HUES64 (cell line): ENCODE results near the gene CATSPER3.
"Not testable (repeated sequence)": the region's sequence is repeated elsewhere in the genome, so short reads cannot be mapped to it uniquely, and the experiment has no call there.

ENCODE experiments used
- H3K27ac ChIP-seq: 2 replicates; pipeline ENCODE4 v1.7.0; 2013; ENCODE audit warnings: low read depth, low read length, inconsistent platforms
- H3K27me3 ChIP-seq: 2 replicates; pipeline ENCODE4 v1.6.1; 2013; ENCODE audit warnings: mild to moderate bottlenecking, low read length; ENCODE audit not compliant: insufficient read depth
- H3K36me3 ChIP-seq: 2 replicates; pipeline ENCODE4 v1.6.1; 2013; ENCODE audit warnings: mild to moderate bottlenecking, low read length; ENCODE audit not compliant: insufficient read depth
- H3K4me1 ChIP-seq: 2 replicates; pipeline ENCODE4 v1.6.1; 2013; ENCODE audit warnings: mild to moderate bottlenecking, low read length, moderate library complexity; ENCODE audit not compliant: insufficient read depth
- H3K4me3 ChIP-seq: 2 replicates; pipeline ENCODE4 v1.5.1; 2013; ENCODE audit warnings: mild to moderate bottlenecking, low read length, moderate library complexity
- H3K9ac ChIP-seq: 2 replicates; pipeline ENCODE4 v1.6.1; 2013; ENCODE audit warnings: mild to moderate bottlenecking, low read depth, low read length
- H3K9me3 ChIP-seq: 2 replicates; pipeline ENCODE4 v1.6.1; 2013; ENCODE audit warnings: low read depth, low read length; ENCODE audit not compliant: insufficient read depth
- WGBS: fragments of 150-250, 120-280 bp; methylation state at CpG from one replicate; pipeline ENCODE4 v1.1.7; 2013; ENCODE audit warnings: missing lambda C conversion rate; 5-methylcytosine and 5-hydroxymethylcytosine counted together

CATSPER3 gene

GRCh38 chr5:134997015-134997414 is 29.3 kb downstream of the CATSPER3 start:
- Histone ChIP-seq H3K4me3 (no peak overlapping the region), H3K27ac (no peak overlapping the region), H3K9ac (no peak overlapping the region), H3K27me3 (no peaks in the 10 kb centered on the region), H3K36me3 (no peaks in the 10 kb centered on the region), H3K9me3 (no peaks in the 10 kb centered on the region), H3K4me1 (no peaks in the 10 kb centered on the region)
- 85% methylated on average over 11 of the region's 11 CpGs for WGBS

GRCh38 chr5:134998068-134998467 is 30.4 kb downstream of the CATSPER3 start:
- 98% methylated on average over 5 of the region's 5 CpGs for WGBS
- not testable (repeated sequence) for H3K4me3 ChIP-seq, H3K36me3 ChIP-seq, H3K9me3 ChIP-seq, H3K4me1 ChIP-seq, H3K9ac ChIP-seq, H3K27me3 ChIP-seq, H3K27ac ChIP-seq

DNA sequence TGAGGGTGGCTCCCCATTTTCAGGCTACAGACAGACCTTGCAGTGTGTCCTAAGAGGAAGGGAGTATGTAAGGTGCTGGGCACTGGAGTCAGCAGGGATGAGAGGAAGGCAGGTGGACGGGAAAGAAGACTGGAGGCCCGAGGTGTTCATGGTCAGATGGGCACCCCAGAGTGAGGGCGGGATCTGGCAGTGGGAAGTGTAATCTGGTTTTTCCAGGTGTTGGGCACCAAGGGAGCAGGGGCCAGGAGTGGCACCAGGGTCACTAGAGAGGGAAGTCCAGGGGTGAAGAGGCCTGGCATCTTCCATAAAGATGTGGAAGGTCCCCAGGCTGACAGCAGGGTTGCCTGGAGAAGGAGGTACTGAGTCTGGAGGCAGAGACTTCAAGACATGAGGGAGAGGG is 36.7 kb downstream of the CATSPER3 start:
- Histone ChIP-seq H3K36me3 (no peaks in the 10 kb centered on the region), H3K4me3 (no peak overlapping the region), H3K9ac (no peak overlapping the region), H3K4me1 (no peaks in the 10 kb centered on the region), H3K9me3 (no peaks in the 10 kb centered on the region), H3K27ac (no peak overlapping the region), H3K27me3 (no peaks in the 10 kb centered on the region)
- 87% methylated on average over 3 of the region's 3 CpGs for WGBS

- no peaks in the 10 kb centered on the region for H3K36me3 ChIP-seq
- no peaks in the 10 kb centered on the region for H3K27me3 ChIP-seq
- H3K4me3 ChIP-seq = no peak overlapping the region
- H3K4me1 ChIP-seq = no peaks in the 10 kb centered on the region
- no peak overlapping the region for H3K9ac ChIP-seq
- no peak overlapping the region for H3K27ac ChIP-seq
- 92% methylated on average over 3 of the region's 3 CpGs for WGBS
- no peaks in the 10 kb centered on the region for H3K9me3 ChIP-seq
These were observed 37.4 kb downstream of the CATSPER3 start for GRCh38 chr5:135005076-135005475.

GRCh38 chr5:135007305-135007704 is 39.6 kb downstream of the CATSPER3 start:
- Histone ChIP-seq H3K9me3 (no peaks in the 10 kb centered on the region), H3K4me3 (no peak overlapping the region), H3K27ac (no peak overlapping the region), H3K36me3 (no peaks in the 10 kb centered on the region), H3K9ac (no peak overlapping the region), H3K27me3 (no peaks in the 10 kb centered on the region), H3K4me1 (no peaks in the 10 kb centered on the region)
- WGBS = 93% methylated on average over 9 of the region's 9 CpGs

GRCh38 chr5:135007749-135008363 is 40.1 kb downstream of the CATSPER3 start:
- H3K9ac ChIP-seq = no peak overlapping the region
- H3K36me3 ChIP-seq = no peaks in the 10 kb centered on the region
- H3K4me1 ChIP-seq = no peaks in the 10 kb centered on the region
- no peak overlapping the region for H3K4me3 ChIP-seq
- WGBS = 85% methylated on average over 11 of the region's 11 CpGs
- H3K9me3 ChIP-seq = no peaks in the 10 kb centered on the region
- no peaks in the 10 kb centered on the region for H3K27me3 ChIP-seq
- no peak overlapping the region for H3K27ac ChIP-seq

GRCh38 chr5:135008556-135008955 is 40.8 kb downstream of the CATSPER3 start:
- Histone ChIP-seq H3K9me3 (no peaks in the 10 kb centered on the region), H3K9ac (no peak overlapping the region), H3K4me3 (no peak overlapping the region), H3K4me1 (no peaks in the 10 kb centered on the region), H3K27ac (no peak overlapping the region), H3K36me3 (no peaks in the 10 kb centered on the region), H3K27me3 (no peaks in the 10 kb centered on the region)
- WGBS = 93% methylated on average over 8 of the region's 8 CpGs

DNA sequence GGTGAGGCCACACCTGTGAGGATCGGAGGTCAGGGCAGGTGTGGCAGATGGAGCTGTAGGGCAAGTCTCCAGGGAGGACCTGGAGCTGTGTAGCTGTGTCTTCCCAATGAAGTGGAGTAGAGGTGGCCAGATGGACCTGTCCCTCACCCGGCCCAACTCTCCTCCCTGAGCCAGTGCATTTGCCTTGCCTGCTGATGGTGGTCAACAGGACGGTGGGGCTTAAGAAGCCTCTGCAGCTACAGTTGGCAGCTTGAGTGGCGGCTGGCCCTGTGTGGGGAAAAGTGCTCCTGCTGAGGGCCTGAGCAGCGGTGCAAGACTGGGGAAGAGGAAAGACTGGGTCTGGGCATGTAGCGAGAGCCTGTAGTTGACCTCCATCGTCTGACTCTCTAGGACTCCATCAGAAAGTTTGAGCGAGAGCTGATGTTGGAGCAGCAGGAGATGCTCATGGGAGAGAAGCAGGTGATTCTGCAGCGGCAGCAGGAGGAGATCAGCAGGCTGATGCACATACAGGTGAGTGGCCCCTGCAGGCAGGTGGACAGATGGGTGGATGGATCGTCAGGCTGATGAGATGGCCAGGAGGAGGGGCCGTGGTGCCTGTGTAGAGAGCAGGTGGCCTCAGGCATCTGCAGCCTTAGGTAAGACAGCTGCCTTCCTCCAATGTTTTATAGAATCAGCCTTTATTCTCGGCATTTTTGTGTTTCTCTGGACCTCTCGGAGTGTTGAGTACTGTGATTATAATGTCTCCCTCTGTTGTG is 41.5 kb downstream of the CATSPER3 start:
- H3K27ac ChIP-seq = no peak overlapping the region
- no peaks in the 10 kb centered on the region for H3K27me3 ChIP-seq
- no peaks in the 10 kb centered on the region for H3K4me1 ChIP-seq
- H3K9ac ChIP-seq = no peak overlapping the region
- no peaks in the 10 kb centered on the region for H3K9me3 ChIP-seq
- WGBS = 93% methylated on average over 12 of the region's 13 CpGs
- H3K36me3 ChIP-seq = no peaks in the 10 kb centered on the region
- no peak overlapping the region for H3K4me3 ChIP-seq

DNA sequence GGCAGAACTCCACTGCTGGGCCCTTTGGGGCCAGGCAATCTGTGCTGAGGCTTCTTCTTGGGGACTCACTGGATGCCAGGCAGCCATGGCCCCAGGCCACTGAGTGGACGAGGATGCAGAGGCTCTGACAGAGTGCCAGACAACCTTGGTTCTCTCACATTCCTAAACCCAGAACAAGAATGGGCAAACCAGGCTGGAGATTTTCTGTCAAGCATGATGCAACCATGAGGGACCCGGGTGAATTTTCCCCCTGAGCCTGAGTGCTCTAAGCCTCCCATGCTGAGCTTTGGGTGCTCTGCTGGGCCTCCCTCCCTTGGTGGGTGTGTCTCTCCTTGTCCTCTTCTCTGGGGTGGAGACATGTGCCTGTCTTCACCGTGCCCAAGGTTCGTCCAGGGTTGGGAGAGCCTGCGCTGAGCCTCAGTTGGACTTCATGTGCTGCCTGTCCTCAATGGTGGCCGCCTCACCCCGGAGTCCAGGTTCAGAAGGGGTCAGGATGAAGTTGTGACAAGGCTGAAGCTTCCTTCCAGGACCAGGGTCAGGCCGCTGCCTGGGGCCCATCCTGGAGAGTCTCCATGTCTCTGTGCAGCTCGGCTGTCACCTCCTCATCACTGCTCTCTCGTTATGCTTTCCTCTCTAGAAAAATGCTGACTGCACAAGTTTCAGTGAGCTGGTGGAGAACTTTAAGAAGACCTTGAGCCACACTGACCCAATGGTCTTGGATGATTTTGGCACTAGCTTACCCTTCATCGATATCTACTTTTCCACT is 42.2 kb downstream of the CATSPER3 start:
- Histone ChIP-seq H3K36me3 (no peaks in the 10 kb centered on the region), H3K9me3 (no peaks in the 10 kb centered on the region), H3K27ac (no peak overlapping the region), H3K9ac (no peak overlapping the region), H3K4me3 (no peak overlapping the region), H3K4me1 (no peaks in the 10 kb centered on the region), H3K27me3 (no peaks in the 10 kb centered on the region)
- 93% methylated on average over 11 of the region's 11 CpGs for WGBS

DNA sequence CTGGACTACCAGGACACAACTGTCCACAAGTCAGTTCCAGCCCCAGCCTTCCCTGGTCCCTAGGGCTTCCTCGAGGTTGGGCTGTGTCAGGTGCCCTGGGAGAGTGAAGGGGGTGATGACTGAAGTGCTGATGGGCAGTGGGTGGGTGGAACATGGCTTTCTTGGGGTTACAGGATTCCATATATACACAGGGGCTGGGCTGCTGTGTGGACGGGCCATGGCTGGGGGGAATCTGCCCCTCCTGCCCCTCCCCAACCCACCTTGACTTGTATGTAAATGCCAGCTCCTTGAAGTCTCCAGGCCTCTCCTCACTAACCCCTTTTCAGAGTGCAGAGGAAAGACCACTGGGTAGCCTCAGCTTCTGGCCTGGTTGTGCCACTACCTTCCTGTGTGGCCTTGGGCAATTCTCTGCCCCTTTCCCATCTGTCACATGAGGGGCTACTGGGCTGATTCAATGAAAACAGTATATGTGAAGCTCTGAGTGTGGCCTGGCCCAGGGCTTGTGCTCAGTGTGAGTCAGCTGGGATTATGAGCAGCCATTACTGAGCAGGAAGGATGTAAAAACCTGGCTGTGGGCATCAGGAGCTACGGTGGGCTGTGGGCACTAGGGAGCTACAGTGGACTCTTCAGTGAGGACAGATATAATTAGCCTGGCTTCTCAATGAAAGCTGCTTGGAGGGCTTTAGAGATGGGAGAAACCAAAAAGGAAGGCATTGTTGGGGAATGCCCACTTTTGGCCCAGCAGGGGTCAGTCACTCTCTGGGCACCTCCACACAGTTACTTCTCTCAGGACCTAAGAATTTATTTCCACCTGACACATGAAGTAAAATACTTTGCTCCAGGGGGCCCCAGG is 43.0 kb downstream of the CATSPER3 start:
- Histone ChIP-seq H3K36me3 (no peaks in the 10 kb centered on the region), H3K4me1 (no peaks in the 10 kb centered on the region), H3K9me3 (no peaks in the 10 kb centered on the region), H3K27ac (no peak overlapping the region), H3K27me3 (no peaks in the 10 kb centered on the region), H3K4me3 (no peak overlapping the region), H3K9ac (no peak overlapping the region)
- 85% methylated on average over 3 of the region's 3 CpGs for WGBS
